OCI-LY7 (cell line): Measurements from ENCODE around the gene GP1BB.

Experiments used
- CTCF ChIP-seq: fragments of 200-600 bp; sonication (generic); conservative IDR thresholded peaks from 2 replicates; pipeline ENCODE4 v1.5.1; 2014; ENCODE audit warnings: mild to moderate bottlenecking, antibody characterized with exemption, low read length, moderate library complexity, mixed read lengths
- EZH2phosphoT487 ChIP-seq: fragments of 200-600 bp; sonication (generic); IDR thresholded peaks from 2 replicates; pipeline ENCODE4 v1.6.1; 2018; ENCODE audit warnings: low read depth, borderline replicate concordance, mild to moderate bottlenecking, mixed run types, antibody characterized with exemption, low read length, moderate library complexity, mixed read lengths

- TF ChIP-seq CTCF: no peak
- TF ChIP-seq EZH2phosphoT487: no peak
Observed at GRCh38 chr22:19701420-19702145, 21.8 kb upstream of the GP1BB start.
